Medulla oblongata (tissue), 1 donor: Measurements from ENCODE around the gene DGKG.
A peak's percentile ranks its signal among the peaks of the same experiment; 100 is the strongest.

Experiments
- DNase-seq: peaks from one replicate; pipeline ENCODE4 v3.0.0-alpha.2; 2015; ENCODE audit errors: extremely low spot score

DGKG gene

DNA sequence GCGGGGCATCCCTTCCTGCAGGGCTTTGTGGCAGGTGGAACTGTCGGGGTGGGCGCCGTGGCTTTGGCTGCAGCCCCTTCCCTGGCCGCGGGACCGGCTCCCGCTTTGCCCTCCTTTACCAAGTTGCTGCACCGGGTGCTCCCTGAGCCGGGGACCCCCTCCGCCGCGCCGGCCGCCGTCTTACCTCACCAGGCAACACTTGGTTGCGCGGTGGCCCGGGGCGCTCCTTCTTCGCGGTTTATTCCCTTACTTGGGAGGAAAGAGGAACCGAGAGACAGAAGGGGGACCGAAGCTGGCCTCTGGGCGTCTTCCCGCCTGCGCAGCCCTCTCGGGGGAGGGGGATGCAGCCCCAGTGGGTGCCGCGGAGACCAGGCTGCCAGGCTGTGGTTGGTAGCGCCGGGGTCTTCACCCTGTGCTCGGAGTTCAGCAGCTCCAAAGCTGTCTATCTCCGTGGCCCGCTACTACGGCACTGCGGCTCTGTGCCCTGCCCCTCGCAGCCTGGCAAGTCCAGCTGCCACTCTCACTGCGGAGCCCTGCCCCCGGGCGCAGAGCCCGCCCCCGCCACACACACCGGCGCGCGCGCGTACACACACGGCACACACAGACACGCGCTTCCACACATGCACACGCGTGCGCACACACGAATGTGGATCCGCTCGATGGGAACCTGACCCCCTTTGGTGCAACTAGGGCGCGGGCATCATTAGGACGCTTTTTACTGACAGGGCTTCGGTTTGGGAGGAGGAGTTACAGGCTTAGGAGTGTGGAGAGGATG is at the start of gene DGKG:
DGKG (minus strand) TSS at position 473 of the 775 bp plus-strand sequence. CDS start 41,775 bp downstream, outside the sequence.
- peak; percentile 66 for DNase-seq

DNA sequence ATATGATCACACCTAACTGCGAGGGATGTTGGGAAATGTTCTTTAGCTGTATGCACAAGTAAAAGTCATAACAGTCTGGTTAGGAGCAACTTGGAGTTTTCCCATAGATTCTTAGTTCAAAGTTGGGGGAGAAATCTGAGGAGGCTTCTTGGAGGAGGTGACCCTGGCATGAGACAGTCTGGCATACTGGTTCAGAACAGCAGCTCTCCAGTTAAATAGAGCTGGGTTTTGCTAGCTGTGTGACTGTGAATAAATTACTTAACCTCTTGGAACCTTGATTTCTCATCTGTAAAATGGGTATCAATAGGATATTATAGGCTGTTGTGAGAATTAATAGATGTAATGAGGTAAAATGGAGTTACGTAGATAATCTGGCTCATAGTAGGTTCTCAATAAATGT is 49.1 kb upstream of the DGKG start:
- DNase-seq: no peak

DNA sequence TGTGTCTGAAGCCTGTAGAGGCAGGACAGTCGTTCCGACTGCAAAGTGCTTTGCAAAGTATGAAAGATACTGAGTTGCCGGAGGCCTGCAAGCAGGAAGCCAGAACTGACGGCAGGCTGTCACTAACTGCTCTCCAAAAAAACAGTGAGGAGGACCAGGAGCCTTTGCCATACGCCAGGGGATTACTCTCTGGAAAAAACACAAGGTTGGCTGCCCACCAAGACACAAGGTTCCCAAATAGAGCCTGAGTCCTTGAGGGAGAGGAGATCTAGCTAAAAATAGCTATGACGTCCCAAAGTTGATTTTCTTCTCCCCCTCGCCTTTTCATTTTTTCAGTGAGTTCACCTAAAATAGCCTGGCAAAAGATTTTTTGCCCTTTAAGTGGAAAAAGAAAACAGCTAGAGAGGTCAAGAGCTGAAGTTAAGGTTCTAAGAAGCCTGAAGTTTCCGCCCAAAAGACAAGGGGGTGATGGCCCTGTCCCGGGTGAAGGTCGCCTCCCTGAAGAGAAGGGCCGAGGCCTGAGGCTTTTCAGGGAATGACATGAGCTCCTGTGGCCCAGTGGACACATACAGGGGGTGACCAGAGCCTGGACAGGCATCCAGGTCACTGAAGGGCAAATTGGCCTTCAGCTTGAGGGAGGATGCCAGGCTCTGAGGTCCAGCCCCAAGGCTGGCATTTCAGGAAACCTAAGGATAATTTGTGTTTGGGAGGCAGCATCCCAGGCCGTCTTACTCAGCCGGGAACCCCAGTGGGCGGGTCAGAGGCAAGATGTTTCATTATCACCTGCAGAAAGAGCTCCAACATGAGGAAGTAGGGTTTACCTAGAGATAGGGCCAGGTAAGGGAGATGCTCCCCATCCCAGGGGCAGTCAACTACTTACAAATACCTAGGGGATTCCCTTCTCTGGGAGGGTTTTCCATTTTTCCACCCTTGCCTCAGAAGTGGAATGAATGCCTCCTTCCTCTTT is 44.9 kb upstream of the DGKG start:
- DNase-seq: peak; percentile 82

DNA sequence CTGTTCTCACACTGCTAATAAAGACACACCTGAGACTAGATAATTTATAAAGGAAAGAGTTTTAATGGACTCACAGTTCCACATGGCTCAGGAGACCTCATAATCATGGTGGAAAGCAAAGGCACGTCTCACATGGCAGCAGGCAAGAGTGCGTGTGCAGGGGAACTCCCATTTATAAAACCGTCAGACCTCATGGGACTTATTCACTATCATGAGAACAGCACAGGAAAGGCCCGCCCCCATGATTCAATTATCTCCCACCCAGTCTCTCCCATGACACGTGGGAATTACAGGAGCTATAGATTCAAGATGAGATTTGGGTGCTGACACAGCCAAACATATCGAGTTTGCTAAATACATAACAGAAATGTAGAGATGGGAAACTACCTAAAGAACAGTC is 39.5 kb upstream of the DGKG start:
- no peak for DNase-seq

DNA sequence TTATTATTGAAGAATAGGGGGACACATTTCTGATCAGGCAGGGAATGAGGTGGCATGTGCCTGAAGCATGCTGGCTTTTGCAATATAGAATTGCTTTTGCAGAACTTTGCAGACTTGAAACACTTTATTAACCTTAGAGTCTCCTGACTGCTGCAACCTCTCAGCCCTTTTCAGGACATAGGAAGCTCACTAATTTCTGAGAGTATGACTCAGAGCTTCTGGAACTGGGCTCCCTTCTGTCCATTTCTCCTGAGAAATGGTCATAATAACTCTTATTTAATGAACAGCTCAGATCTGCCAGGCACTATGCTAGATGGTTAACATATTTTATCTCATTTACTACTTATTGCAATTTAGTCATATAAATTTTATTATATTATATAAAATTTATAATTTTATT is 38.6 kb upstream of the DGKG start:
- no peak for DNase-seq

DNA sequence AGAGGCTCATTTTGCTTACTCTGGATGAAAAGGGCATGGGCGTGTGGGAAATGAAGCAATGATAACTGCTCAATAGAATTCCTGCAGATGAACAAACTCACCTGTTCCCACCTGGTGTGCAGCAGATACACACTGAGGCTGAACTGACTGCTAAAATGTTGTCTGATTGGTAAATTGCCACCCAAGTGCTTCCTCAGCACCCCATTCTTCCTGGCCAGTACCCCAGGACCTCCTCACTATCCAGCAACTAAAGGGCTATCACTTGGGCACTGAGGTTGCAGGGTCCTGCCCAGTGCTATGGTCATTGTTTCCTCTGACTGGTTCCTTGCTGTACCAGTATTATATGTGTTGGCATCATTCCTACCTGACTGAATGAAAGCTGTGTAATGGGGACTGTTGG is 38.0 kb upstream of the DGKG start:
- no peak for DNase-seq

DNA sequence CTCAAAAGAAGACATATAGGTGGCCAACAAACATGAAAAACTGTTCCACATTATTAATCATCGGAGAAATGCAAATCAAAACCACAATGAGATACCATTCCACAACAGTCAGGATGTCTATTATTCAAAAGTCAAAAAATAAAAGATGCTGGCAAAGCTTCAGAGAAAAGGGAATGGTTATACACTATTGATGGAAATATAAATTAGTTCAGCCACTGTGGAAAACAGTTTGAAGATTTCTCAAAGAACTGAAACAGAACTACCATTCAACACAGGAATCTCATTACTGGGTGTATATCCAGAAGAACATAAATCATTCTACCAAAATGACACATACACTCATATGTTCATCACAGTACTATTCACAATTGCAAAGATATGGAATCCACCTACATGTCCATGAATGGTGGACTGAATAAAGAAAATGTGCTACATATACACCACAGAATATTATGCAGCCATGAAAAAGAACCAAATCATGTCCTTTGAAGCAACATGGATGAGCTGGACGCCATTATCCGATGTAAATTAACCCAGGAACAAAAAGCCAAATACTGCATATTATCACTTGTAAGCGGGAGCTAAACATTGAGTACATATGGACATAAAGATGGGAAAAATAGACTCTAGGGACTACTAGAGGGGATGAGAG is 32.7 kb upstream of the DGKG start:
- no peak for DNase-seq

DNA sequence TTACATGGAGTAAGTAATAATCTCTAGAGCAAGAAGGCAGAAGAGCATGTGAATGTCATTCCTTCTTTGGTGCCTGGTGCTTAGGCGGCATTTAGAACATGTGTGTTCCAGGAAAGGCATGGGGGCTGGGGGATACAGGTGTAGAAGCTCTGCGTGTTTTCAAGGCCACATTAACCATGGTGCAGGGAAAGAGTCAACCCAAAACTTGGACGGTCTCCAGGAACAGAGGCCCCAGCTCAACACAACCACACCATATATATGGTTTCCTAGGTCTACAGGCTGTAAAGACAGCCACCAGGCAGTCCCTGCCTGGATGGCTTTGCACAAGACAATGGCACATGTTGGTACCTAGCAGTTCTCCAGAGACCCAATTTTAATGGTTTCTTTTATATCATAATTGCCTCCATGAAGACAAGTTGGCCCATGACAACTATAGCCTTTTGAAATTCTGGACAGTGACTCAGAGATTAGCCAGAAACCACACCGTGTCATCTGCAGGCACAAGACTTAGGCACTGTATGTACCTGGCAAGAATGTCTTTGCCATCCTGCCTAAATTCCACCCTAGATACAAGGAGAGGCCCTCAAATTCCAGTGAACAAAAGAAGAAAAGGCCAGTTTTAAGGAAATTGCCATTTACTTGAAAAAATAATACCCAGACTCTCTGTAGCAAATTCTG is 25.0 kb upstream of the DGKG start:
- no peak for DNase-seq

DNA sequence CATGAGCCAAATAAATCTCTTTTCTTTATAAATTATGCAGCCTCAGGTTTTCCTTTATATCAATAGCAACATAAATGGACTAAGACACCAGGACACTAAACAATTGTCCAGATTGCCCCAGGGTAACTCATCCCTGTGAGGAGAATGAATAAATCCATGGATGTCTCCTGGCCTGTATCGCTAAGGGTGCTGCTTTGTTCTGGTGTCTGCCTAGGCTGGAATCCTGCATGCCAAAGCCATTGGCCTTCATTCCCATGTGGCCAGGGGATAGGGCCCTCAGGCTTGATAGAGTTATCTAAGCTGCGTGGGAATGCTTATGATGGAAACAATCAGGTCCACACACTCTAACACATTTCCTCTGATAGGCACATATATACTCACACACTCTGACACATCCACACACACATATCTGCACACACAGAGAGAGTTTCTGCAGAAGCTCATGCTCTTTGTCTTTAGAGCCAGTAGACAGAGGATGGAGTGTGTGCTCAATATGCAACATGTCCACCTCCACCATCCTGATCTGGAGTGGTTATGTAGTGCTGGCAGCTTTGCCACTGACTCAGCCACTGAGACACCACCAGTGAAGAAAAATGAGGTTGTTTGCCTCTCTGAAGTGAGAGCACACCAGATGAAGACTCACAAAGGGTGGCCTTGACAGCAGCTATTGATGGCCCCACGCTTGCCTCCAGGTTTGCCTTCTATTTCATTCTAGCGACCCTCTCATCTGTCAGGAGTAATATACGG is 24.0 kb upstream of the DGKG start:
- DNase-seq: no peak

DNA sequence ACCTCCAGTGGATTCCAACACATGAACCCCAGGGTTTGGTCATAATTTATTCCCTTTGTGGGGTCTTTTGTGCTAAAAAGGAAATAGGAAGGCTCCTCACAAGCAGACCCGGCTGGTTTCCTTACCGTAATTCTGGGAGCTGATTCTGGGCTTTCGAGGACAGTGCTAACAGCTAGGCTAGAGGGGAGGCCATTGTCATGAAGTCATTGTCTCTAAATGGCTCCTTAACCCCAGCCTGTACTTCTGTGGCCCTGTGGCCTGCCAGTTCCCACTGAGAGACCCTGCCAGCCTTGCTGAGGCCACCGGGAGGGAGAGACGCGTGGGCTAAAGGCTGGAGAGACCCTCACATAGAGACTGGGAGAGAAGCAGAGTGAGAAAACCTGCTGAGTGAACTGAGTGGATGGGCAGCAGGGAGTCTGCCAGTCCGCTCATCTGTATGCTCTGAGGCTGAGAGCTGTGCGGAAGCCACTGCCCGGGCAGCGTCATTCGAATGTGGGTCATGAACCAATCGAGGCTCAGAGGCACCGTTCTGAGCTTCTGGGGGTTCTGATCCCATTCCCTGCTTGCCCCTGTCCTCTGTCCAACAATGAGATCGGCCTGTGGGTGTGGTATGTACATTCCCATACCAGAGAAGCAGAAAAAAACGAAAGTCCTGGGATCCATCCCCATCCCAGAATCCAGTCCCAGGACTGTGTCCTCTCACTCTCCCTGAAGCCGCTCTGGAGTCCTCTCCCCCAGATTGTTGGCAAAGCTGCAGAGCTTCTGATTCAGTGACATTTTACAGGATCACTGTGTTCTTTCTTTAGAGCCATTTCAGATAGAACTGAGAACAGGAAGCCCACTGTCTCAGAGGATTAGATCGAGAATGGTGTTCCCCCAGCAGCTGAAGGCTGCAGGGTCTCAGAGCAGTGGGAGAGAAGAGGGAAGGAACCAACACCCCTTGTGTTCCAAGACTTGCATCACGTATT is 21.3 kb upstream of the DGKG start:
- DNase-seq: peak; percentile 66

DNA sequence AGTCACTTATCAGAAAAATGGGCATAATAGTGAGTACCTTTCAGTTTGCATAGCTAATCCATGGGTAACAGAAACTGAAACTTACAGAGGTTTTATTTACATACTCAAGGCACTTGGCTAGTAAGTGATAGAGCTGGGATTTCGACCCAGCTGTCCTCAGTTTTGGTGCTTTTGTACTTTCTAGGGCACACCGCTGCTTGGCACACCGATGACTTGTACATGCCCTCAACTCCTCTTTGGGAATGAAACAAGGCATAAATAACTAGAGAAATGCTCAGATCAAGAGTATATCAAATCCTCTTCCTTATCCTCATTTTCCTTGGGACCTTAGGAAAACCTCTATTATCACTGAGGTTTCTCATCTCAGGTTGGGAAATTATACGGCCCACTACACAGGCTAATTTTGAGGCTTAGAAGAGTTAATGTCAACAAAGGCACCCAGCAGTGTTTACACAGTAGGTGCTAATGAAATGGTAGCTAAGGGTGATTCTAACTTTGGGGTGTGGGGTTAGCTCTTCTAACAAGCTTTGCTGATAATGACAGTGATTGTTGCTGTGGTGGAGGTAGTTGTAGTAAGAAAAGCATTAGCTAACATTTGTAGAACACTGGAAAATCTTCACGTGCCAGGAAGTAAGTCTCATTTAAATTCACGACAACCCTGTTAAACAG is 20.3 kb upstream of the DGKG start:
- DNase-seq: no peak

DNA sequence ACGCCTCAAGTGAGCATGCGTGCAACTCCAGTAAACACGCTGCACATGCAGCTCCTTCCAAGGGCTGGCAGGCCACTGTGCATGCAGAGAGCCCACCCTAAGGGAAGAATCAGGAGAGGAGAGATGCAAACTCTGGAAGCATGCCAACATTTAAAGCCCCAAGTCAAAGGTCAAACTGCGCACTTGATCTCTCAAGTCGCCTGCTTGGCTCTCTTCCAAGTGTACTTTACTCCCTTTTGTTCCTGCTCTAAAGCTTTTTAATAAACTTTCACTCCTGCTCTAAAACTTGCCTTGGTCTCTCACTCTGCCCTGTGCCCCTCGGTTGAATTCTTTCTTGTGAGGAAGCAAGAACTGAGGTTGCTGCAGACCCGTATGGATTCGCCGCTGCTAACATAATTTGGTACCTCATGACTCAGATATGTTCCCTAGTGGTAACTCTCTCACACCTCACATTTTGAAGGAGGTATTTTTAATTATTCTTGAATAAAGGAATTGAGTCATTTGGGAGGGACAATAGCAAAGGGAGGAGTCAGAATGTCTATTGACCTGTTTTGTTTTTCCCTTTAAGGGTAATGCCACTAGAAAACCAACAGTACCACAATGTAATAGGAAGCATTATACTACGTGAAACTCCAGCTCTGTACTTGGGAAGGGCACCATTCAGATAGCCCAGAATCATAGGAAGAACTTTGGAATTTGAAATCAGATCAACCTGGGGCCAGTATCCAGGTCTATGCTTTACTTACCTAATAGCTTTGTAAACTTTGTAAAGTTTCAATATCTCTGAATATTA is 19.6 kb upstream of the DGKG start:
- DNase-seq: no peak

DNA sequence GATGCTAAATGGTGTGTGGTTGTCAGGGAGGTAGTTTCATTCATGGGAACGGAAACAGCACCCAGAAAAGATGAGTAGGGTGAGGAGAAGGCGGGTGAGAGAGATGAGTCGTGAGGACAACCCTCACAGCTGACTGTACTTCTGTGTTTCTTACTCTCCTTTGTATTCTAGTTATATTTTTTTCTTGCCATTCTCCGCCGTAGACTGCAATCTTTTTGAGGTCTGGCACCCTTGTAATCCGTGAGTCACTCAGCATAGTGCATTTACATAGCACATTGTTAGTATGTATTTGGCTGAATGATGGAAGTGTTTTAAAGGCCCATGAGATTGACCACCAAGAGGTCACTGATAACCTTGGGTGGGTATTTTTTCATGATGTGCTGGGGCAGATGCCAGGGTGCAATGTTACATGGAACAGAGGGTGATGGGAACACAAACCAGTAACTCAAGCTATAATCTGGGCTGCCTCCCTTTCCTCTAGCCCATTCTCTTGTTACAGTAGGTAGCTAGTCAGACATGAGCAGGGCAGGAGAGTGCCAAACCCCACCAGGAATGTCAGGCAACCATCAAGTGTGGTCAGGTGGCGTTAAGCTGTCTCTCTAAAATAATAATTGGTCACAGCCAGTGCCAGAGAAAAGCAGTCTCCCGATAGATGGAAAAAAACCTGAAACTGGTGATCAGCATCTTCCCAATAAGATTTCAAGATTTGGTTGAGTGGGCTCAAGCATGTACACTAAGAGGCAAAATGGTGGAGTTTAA is 18.8 kb upstream of the DGKG start:
- no peak for DNase-seq

DNA sequence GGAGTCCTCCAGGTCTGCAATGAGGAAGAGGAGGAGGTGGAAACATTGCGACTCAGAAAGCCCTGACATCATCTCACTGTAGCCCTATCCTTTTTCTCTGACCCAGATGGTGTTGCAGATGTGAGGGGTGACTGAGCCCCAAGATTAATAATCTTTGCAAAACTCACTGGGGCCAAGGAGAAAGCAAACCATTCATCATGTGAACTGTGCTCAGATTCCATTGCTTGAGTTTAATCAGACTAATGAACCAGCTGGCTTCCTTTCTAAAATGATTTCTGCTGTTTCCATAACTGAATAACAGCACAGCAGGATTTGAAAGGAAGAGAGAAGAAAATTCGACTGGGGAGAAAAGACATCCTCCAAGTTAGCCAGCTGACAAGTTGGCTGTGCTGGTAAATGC is 13.4 kb upstream of the DGKG start:
- no peak for DNase-seq

DNA sequence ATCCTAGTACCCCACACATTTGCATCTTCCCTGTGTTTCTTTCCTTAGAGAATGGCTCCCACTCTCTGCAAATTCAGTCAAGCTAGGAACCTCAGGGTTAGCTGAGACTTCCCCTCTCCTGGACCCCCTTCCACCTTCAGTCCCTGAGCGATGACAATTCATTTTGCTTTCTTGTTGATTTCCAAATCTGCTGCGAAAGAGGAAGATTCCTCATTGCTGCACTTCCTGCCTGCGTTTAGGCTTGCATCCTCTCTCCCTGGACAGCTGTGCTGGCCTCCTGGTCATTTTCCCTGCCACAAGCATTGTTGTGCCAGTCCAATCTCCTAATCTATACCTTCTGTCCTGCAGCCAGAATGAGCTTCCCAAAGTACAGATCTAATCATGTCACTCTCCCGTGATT is 12.3 kb upstream of the DGKG start:
- no peak for DNase-seq

DNA sequence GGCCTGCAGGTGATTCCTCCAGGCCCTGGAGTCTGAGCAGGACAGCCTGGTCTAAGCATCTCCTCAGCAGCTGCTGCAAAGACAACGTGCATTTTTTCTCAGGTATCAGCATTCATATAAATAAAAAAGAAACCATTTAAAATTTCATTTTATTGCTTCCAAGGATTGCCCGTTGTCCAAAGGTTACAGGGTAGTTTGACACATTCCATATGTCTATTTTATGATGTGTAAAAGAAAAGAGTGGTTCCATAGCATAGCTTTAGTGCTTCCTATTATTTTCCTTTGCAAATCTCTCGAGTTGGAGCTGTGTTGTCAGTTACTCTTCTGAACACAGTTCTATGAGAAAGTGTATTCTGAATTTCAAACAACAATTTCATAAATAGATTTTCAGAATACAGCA is 7.2 kb upstream of the DGKG start:
- no peak for DNase-seq

DNA sequence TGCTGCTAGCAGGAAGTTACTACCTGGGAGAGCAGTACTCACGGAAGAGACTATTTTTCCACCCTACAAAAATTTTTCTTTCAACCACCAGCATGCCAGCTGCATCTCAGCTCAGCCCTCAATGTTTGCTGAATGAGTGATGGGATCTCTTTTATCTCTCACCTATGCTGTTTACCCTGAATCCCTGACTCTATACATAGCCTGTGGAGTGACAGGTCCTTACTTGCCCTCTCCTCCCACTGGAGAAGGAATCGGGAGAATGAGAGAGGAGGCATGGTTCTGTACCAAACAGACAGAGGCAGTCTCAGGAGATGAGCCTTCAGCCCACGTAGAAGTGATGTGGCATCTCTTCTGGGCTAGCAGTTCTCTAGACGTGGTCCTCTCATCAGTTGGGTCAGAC is 6.7 kb upstream of the DGKG start:
- DNase-seq: no peak

DNA sequence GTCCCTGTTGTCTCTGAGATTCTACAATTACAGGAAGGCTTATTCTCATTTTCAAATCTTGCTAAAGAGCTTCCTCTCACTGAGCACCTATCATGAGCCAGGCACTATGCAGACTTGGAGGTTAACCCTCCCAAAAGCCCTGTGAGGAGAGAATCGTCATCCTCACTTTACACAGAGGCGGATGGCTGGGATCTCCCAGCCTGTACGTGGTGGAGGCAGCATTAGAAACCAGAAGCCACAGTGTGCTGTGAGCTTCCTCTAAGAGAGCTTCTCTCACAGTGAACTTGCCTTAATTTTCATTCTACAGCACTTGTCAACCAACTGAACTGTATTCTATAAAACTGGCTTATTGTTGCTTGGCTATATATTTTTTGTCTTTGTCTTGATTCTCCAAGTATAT is 6.1 kb upstream of the DGKG start:
- DNase-seq: no peak
